ENCODE results near the gene BRCA1.
"Not testable (repeated sequence)": the region's sequence is repeated elsewhere in the genome, so short reads cannot be mapped to it uniquely, and the experiment has no call there.

BRCA1 gene

GRCh38 chr17:43125133-43125966, at the start of gene BRCA1:
Gene BRCA1 (minus strand): TSS chr17:43125364. CDS start chr17:43124096, 1,268 bp downstream.
- peak; percentile 100 for DNase-seq (ENCODE audit: low read depth)

- peak; percentile 100 for DNase-seq (ENCODE audit: low read depth)
Observed at GRCh38 chr17:43171586-43172487, 46.7 kb upstream of the BRCA1 start.

DNA sequence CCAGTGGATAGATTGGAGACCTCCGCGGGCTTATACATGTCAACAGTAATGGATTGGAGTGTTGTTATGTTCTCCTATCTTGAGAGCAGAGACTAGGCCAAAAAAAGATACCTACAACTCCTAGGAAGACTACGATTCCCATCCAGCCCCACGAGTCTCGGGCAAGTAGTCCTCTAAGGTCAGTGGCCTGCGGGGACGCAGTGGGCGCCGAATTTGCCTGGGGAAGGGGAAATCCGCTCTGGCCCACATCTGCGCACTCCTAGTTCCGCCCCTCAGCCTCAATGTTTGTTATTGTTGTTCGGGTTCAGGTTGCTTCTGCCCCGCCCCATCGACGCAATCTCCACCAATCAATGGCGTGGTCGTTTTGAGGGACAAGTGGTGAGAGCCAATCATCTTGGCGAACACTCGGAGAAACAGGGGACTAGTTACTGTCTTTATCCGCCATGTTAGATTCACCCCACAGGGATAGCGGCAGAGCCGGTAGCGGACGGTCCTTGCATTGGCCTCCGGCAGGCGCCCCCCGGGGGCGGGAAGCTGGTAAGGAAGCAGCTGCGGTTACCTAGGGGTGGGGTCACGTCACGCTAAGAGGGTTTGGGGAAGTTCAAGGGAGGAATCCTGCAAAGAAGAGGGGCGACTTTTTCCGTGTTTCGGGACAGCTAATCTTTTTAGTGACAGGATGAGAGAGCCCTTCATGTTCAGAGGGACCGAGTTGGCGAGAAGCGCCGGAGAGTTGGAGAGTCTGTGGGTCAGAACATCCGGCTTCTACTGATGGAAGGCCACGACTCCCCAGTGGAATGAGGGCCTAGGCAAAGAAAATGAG, 45.8 kb upstream of the BRCA1 start, which contains the start of gene NBR1:
Gene NBR1 (plus strand): TSS at position 449 of the 820 bp plus-strand sequence. CDS start 4,586 bp downstream, outside the sequence.
- DNase-seq (ENCODE audit: low read depth) = peak; percentile 98

DNA sequence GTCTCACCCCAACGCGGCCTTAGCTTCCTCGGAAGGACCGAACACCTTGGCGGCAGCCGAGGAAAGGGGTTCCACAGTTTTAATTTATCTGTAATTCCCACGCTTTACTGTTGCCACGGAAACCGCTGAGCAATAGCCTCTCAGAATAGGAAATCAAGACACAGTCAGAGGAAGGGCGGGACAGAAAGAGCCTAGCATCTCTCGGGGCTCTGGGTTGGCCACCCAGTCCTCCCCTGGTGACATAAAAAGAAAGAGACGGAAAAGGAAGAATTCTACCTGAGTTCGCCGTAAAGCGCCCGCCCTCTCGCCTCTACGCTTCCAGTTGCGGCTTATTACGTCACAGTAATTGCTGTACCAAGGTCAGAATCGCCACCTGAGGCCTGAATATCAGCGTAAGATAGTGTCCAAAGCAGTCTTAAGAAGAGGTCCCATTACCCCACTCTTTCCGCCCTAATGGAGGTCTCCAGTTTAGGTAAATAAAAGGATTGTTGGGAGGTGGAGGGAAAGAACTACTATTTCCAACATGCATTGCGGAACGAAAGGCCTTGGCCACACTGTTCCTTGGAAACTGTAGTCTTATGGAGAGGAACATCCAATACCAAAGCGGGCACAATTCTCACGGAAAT, 45.1 kb upstream of the BRCA1 start:
- DNase-seq (ENCODE audit: low read depth) = peak; percentile 97

GRCh38 chr17:43169561-43170139, 44.5 kb upstream of the BRCA1 start:
- peak; percentile 16 for DNase-seq (ENCODE audit: low read depth)

GRCh38 chr17:43165971-43166370, 40.8 kb upstream of the BRCA1 start:
- DNase-seq (ENCODE audit: low read depth) = not testable (repeated sequence)

DNA sequence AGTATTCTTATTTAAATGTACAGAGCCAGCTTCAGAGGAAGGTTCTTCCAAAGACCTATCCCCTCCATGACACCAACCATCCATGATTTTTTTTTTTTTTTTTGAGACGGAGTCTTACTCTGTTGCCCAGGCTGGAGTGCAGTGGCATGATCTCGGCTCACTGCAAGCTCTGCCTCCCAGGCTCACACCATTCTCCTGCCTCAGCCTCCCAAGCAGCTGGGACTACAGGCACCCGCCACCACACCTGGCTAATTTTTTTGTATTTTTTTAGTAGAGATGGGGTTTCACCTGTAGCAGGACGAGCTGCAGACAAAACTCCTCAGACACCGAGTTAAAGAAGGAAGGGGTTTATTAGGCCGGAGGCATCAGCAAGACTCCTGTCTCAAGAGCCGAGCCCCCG, 34.8 kb upstream of the BRCA1 start:
- DNase-seq (ENCODE audit: low read depth) = not testable (repeated sequence)

- not testable (repeated sequence) for DNase-seq (ENCODE audit: low read depth)
Observed at GRCh38 chr17:43159232-43159631, 34.1 kb upstream of the BRCA1 start.

- DNase-seq (ENCODE audit: low read depth) = no peak
Observed at GRCh38 chr17:43155666-43156065, 30.5 kb upstream of the BRCA1 start.

DNA sequence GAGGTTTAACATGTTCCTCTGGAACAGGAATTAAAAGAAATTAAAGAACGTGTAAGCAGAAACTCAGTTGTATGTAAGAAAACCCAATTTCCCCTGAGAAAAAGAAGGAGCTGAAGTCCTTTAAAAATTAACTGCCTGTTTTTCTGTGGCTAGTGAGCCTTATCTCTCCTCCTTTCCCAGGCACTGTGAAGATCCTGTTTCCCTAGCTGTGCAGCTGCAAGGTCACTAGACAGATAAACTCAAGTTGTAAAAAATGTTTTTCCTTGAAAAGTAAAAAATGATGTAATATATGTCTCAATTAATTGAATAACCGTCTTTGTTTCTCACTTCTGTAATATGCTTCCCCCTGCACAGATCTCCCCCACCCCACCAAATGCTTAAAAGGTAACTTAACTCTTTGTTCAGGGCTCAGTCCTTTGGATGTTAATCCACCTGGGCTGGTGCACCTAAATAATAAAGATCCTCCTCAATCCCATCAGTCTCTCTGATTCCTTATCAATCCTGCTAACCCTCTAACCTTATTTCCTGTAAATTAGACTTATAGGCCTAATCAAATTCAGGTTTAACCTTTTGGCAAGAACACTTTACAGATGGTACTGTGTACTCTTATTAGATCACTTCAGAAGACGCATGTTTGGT, 28.2 kb upstream of the BRCA1 start:
- DNase-seq (ENCODE audit: low read depth) = not testable (repeated sequence)

- DNase-seq (ENCODE audit: low read depth) = no peak
Observed at GRCh38 chr17:43151880-43152456, 26.8 kb upstream of the BRCA1 start.

DNA sequence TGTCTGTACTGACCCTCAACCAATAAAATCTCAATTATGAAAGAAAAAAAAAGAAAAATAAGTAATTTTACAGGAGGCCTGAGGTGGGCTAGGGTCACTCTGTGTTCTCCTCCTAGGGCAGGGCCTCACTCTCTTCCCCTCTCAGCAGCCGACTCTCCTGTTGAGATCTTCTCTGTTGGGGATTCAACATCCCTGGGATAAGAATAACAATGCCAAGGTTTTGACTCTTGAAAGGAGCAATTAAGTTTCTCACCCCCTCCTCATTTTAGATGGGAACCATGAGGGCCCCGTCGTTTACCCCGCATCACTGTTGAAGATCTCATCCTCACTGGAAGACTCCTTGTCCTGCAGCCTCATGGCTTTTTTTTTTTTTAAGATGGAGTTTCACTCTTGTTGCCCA, 21.5 kb upstream of the BRCA1 start:
- DNase-seq (ENCODE audit: low read depth) = no peak

DNA sequence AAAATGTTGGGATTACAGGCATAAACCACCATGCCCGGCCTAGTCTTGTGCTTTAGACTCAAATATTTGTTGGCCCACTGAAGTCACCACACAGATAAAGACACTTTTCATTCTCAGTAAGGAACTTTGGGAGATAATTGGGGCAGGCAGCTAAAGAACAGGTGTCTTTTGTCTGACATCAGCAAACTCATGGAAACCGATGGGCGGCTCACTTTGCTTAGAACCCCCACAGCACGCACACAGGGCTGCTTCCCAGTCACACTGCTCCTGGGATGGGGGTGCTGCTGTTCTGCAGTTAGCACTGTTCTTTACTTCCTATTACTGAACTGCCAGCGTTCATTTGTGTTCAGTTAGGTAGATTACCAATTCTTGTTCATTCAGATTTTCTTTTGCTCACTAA, 18.0 kb upstream of the BRCA1 start:
- no peak for DNase-seq (ENCODE audit: low read depth)

- DNase-seq (ENCODE audit: low read depth) = no peak
Observed at GRCh38 chr17:43142153-43142552, 17.0 kb upstream of the BRCA1 start.

DNA sequence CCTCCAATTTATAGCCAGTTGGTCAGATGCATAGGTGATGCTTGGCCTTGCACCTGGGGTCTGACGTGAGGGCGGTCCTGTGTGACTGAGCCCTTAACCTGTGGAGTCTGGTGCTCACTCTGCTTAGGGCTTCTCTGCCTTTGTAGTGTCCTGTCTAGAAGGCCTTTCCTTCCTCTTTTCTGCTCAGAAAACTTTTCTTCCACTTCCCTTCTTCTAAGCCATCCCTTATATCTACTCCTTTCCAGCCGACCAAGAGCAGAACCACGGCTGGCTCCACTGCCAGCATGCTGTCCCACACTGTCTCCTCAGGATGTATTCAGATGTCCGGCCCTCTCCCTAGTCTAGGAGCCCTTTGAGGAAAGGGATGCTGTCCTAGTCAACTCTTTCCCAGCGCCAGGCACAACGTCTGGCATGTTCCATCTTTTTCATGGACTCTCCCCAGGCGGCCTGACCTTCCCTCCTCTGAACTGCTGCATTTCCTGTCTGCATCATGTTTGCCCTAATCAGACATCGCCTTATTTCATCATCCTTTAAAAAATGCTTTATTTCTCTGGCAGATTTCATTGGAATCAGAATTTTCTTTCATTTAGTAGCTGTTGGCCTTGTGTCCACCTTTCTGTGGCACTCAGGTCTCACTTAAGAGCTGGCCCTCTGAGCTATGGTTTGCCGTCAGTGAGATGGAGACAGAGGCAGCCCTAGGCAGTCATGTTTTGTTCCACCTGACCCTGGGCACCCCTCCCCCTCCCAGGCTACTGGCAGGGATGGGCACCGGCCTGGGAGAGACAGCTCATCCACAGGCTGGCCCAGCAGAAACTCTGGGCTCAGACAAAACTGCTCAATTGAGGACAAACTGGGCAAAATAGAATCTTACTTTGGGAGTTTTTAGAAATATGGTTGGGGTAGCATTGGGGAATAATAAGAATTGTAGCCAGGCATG, 15.5 kb upstream of the BRCA1 start:
- no peak for DNase-seq (ENCODE audit: low read depth)

GRCh38 chr17:43138531-43138930, 13.4 kb upstream of the BRCA1 start:
- not testable (repeated sequence) for DNase-seq (ENCODE audit: low read depth)

GRCh38 chr17:43136574-43136973, 11.4 kb upstream of the BRCA1 start:
- DNase-seq (ENCODE audit: low read depth) = not testable (repeated sequence)

- no peak for DNase-seq (ENCODE audit: low read depth)
Observed at GRCh38 chr17:43135454-43135819, 10.3 kb upstream of the BRCA1 start.
